ENCODE measurements around the gene ATP5PB. TPM values are rescaled to one million over a fixed set of nuclear protein-coding genes. Genes with fewer than 3 reads are reported as not detected.

ATP5PB gene
- polyA plus RNA-seq, 1 donor (not counting 4 experiments of a cell fraction or from before 2014, with no cell fraction given): 539 TPM

DNA sequence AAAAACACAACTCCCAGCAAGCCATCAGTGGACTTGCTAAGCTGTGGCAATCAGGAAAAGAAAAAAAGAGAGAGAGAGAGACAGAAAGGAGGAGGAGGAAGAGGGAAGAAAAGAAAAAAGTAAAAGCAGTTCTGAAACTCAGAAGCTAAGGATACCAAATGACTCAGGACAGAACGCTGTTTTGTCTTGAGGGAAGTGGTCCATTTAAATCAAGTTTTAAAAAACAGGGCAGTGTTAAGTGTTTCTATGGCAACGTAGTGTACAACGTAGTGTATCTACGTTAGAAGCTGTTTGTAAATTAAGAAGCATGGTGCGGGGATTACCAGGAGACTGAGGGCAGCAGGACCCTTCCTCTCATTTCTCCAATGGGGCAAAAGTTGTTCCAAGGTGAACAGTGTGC lies 48.3 kb downstream of the ATP5PB start:
- dilution Hi-C loops (cut with MboI; ENCODE audit: extremely low pct_ligation_motif_present, low sequenced_read_pairs): no loop called here
- no peak overlapping the region for H3K4me3 ChIP-seq (ENCODE audit: control insufficient read depth in 2 of 3, extremely low read depth in 1 of 3, insufficient read depth in 2 of 3, low read depth in 1 of 3, low read length in 3 of 3)
- TF ChIP-seq EZH2 (IDR thresholded peaks at IDR 0.05; ENCODE audit: low read length): no peak
- TF ChIP-seq, protein P1, sequence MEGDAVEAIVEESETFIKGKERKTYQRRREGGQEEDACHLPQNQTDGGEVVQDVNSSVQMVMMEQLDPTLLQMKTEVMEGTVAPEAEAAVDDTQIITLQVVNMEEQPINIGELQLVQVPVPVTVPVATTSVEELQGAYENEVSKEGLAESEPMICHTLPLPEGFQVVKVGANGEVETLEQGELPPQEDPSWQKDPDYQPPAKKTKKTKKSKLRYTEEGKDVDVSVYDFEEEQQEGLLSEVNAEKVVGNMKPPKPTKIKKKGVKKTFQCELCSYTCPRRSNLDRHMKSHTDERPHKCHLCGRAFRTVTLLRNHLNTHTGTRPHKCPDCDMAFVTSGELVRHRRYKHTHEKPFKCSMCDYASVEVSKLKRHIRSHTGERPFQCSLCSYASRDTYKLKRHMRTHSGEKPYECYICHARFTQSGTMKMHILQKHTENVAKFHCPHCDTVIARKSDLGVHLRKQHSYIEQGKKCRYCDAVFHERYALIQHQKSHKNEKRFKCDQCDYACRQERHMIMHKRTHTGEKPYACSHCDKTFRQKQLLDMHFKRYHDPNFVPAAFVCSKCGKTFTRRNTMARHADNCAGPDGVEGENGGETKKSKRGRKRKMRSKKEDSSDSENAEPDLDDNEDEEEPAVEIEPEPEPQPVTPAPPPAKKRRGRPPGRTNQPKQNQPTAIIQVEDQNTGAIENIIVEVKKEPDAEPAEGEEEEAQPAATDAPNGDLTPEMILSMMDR (optimal IDR thresholded peaks at IDR 0.05 in 1 of 3, IDR thresholded peaks at IDR 0.05 in 1 of 3, conservative IDR thresholded peaks at IDR 0.05 in 1 of 3; ENCODE audit: extremely low read depth in 1 of 3, insufficient read depth in 2 of 3, low read length in 3 of 3): no peak

DNA sequence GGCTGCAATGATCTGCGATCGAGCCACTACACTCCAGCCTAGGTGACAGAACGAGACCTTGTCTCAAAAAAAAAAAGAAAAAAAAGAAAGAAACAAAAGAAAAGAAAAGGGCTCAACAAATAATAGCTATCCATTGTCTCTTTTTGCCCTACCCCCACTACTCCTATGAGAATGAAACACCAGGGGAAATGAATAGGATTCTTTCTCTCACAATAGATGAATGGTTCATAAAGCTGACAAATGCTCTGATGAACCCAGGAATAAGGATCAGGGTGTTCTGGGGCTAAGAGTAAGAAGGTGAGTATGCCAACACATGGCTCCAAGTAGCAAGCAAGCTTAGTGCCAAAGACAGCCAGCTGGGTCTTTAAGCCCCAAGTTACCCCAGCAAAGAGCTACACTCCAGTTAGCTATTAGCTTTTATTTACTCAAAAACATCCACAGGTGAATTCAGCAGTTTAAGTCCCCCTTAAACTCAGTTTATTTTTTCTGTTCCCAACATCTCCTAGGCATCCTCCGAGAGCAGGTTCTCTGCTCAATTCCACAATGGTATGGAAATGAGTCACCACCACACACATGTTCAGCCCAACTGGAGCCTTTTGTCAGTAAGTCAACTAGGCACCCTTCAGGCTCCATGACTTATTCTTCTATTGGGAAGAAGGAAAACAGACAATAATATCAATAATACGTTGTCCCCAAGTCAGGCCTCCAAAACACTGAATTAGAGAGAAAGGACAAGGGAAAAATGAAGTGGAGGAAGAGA lies 49.9 kb downstream of the ATP5PB start:
- Histone ChIP-seq H3K79me2 (ENCODE audit: control insufficient read depth, insufficient read depth, low read length) (no peaks in the 10 kb centered on the region), H3K9ac (ENCODE audit: control insufficient read depth, extremely low read depth, insufficient read depth, low read length) (no peak overlapping the region), H4K20me1 (ENCODE audit: control insufficient read depth, extremely low read depth, insufficient read depth, low read length) (no peaks in the 10 kb centered on the region), H3K27me3 (ENCODE audit: control insufficient read depth, extremely low read depth, insufficient read depth, low read length) (peaks cover 13% of the 10 kb centered on the region), H2AFZ (ENCODE audit: control insufficient read depth, low read length) (no peak overlapping the region), H3K4me2 (ENCODE audit: control insufficient read depth, extremely low read depth, insufficient read depth, low read depth, low read length) (no peak overlapping the region), H3K4me3 (ENCODE audit: control insufficient read depth in 2 of 3, extremely low read depth in 1 of 3, insufficient read depth in 2 of 3, low read depth in 1 of 3, low read length in 3 of 3) (no peak overlapping the region), H3K36me3 (ENCODE audit: control insufficient read depth in 2 of 2, extremely low read depth in 1 of 2, insufficient read depth in 2 of 2, low read length in 2 of 2) (no peaks in the 10 kb centered on the region), H3K9me1 (ENCODE audit: control insufficient read depth, extremely low read depth, insufficient read depth, low read length) (no peaks in the 10 kb centered on the region), H3K4me1 (ENCODE audit: control insufficient read depth, extremely low read depth, insufficient read depth, low read length) (no peaks in the 10 kb centered on the region), H3K27ac (ENCODE audit: control insufficient read depth, insufficient read depth, low read length) (no peak overlapping the region), H3K9me3 (ENCODE audit: control insufficient read depth, low read depth, low read length) (no peaks in the 10 kb centered on the region)
- DNase-seq (ENCODE audit: low read depth, low spot score): no peak
- FAIRE-seq: no peak
- TF ChIP-seq EZH2 (IDR thresholded peaks at IDR 0.05; ENCODE audit: low read length): no peak
- TF ChIP-seq, protein P1 (optimal IDR thresholded peaks at IDR 0.05 in 1 of 3, IDR thresholded peaks at IDR 0.05 in 1 of 3, conservative IDR thresholded peaks at IDR 0.05 in 1 of 3; ENCODE audit: extremely low read depth in 1 of 3, insufficient read depth in 2 of 3, low read length in 3 of 3): no peak
- dilution Hi-C loops (cut with MboI; ENCODE audit: extremely low pct_ligation_motif_present, low sequenced_read_pairs): no loop called here

More for the DNA sequence above, 48.3 kb downstream of the ATP5PB start:
- Histone ChIP-seq H3K27ac (ENCODE audit: control insufficient read depth, insufficient read depth, low read length) (no peak overlapping the region), H4K20me1 (ENCODE audit: control insufficient read depth, extremely low read depth, insufficient read depth, low read length) (no peaks in the 10 kb centered on the region), H3K36me3 (ENCODE audit: control insufficient read depth in 2 of 2, extremely low read depth in 1 of 2, insufficient read depth in 2 of 2, low read length in 2 of 2) (no peaks in the 10 kb centered on the region), H2AFZ (ENCODE audit: control insufficient read depth, low read length) (no peak overlapping the region), H3K9ac (ENCODE audit: control insufficient read depth, extremely low read depth, insufficient read depth, low read length) (no peak overlapping the region), H3K4me1 (ENCODE audit: control insufficient read depth, extremely low read depth, insufficient read depth, low read length) (no peaks in the 10 kb centered on the region), H3K9me1 (ENCODE audit: control insufficient read depth, extremely low read depth, insufficient read depth, low read length) (no peaks in the 10 kb centered on the region), H3K27me3 (ENCODE audit: control insufficient read depth, extremely low read depth, insufficient read depth, low read length) (peaks cover under 1% of the 10 kb centered on the region), H3K79me2 (ENCODE audit: control insufficient read depth, insufficient read depth, low read length) (no peaks in the 10 kb centered on the region), H3K9me3 (ENCODE audit: control insufficient read depth, low read depth, low read length) (no peaks in the 10 kb centered on the region), H3K4me2 (ENCODE audit: control insufficient read depth, extremely low read depth, insufficient read depth, low read depth, low read length) (no peak overlapping the region)
- FAIRE-seq (no peak), DNase-seq (ENCODE audit: low read depth, low spot score) (no peak)
